Left ventricle myocardium inferior (tissue), 1 donor: ENCODE measurements around the gene CRPPA. TPM values are rescaled to one million over a fixed set of nuclear protein-coding genes. Genes with fewer than 3 reads are reported as not detected.

Experiments used
- DNase-seq: peaks from one replicate; pipeline ENCODE4 v3.0.0-alpha.2; 2020
- H3K27ac ChIP-seq: fragments of 200-600 bp; replicated peaks from 2 replicates; pipeline ENCODE4 v1.8.0; 2021
- H3K27me3 ChIP-seq: fragments of 200-600 bp; 2 replicates; pipeline ENCODE4 v1.8.0; 2021; ENCODE audit warnings: low read depth
- H3K36me3 ChIP-seq: fragments of 200-600 bp; 2 replicates; pipeline ENCODE4 v1.8.0; 2021
- H3K4me1 ChIP-seq: fragments of 200-600 bp; 2 replicates; pipeline ENCODE4 v1.8.0; 2021
- H3K4me3 ChIP-seq: fragments of 200-600 bp; 2 replicates; pipeline ENCODE4 v1.8.0; 2021; ENCODE audit warnings: mild to moderate bottlenecking, moderate library complexity
- H3K9me3 ChIP-seq: fragments of 200-600 bp; replicated peaks from 2 replicates; pipeline ENCODE4 v1.8.0; 2021
- CTCF ChIP-seq: fragments of 200-600 bp; IDR thresholded peaks from 2 replicates; pipeline ENCODE4 v1.8.0; 2021; ENCODE audit warnings: antibody characterized with exemption, mild to moderate bottlenecking, borderline replicate concordance
- intact Hi-C: fragments of 100-400 bp; cut with micrococcal nuclease; formaldehyde crosslinking; loops from one replicate; pipeline ENCODE4 v1.11.0; 2022
- total RNA-seq: library from RNA; stranded (reverse); fragmentation: NEBNext Ultra II Directional; extraction: Animal tissue kit (Norgen Biotek cat#: 25700); gene quantifications from one replicate; pipeline ENCODE4 v1.2.1, GENCODE V29; 2021
- donor health status: DM: no; HTN: yes; CAD: no; lungs with severe emphysema.

The CRPPA gene
- total RNA-seq, 1 donor from 2014 or later = 8.3 TPM

- Histone ChIP-seq H3K27ac (peak overlapping the region; percentile 99), H3K27me3 (no peaks in the 10 kb centered on the region), H3K36me3 (no peaks in the 10 kb centered on the region), H3K9me3 (no peaks in the 10 kb centered on the region), H3K4me1 (peaks cover 32% of the 10 kb centered on the region), H3K4me3 (peak overlapping the region; percentile 79)
- TF ChIP-seq CTCF = peak; percentile 59
- DNase-seq = peak; percentile 88
- intact Hi-C loops = no loop called here
Observed at GRCh38 chr7:16420649-16421332, 547 bp downstream of the CRPPA start.

- no peak for TF ChIP-seq CTCF
- intact Hi-C loops = no loop called here
- peaks cover 32% of the 10 kb centered on the region for H3K4me1 ChIP-seq
- no peaks in the 10 kb centered on the region for H3K9me3 ChIP-seq
- DNase-seq = no peak
- peak overlapping the region; percentile 79 for H3K4me3 ChIP-seq
- no peaks in the 10 kb centered on the region for H3K27me3 ChIP-seq
- no peaks in the 10 kb centered on the region for H3K36me3 ChIP-seq
- peak overlapping the region; percentile 99 for H3K27ac ChIP-seq
Observed at GRCh38 chr7:16420329-16420648, 1.0 kb downstream of the CRPPA start.

- H3K27ac ChIP-seq = peak overlapping the region; percentile 99
- H3K4me1 ChIP-seq = peaks cover 32% of the 10 kb centered on the region
- TF ChIP-seq CTCF = no peak
- no peak for DNase-seq
- H3K27me3 ChIP-seq = no peaks in the 10 kb centered on the region
- intact Hi-C loops = no loop called here
- H3K36me3 ChIP-seq = no peaks in the 10 kb centered on the region
- no peaks in the 10 kb centered on the region for H3K9me3 ChIP-seq
- peak overlapping the region; percentile 79 for H3K4me3 ChIP-seq
Observed at GRCh38 chr7:16419859-16420258, 1.5 kb downstream of the CRPPA start.

GRCh38 chr7:16419126-16419525, 2.2 kb downstream of the CRPPA start:
- TF ChIP-seq CTCF = no peak
- DNase-seq = no peak
- H3K4me3 ChIP-seq = no peak overlapping the region
- no peaks in the 10 kb centered on the region for H3K36me3 ChIP-seq
- intact Hi-C loops = no loop called here
- no peaks in the 10 kb centered on the region for H3K9me3 ChIP-seq
- no peaks in the 10 kb centered on the region for H3K27me3 ChIP-seq
- no peak overlapping the region for H3K27ac ChIP-seq
- H3K4me1 ChIP-seq = peaks cover 32% of the 10 kb centered on the region

- TF ChIP-seq CTCF = no peak
- H3K27ac ChIP-seq = no peak overlapping the region
Observed at GRCh38 chr7:16417906-16418305, 3.4 kb downstream of the CRPPA start.

More at GRCh38 chr7:16417906-16418305, 3.4 kb downstream of the CRPPA start:
- peaks cover 35% of the 10 kb centered on the region for H3K4me1 ChIP-seq
- intact Hi-C loops = no loop called here
- no peaks in the 10 kb centered on the region for H3K27me3 ChIP-seq
- H3K4me3 ChIP-seq = no peak overlapping the region
- H3K9me3 ChIP-seq = no peaks in the 10 kb centered on the region
- DNase-seq = no peak
- H3K36me3 ChIP-seq = no peaks in the 10 kb centered on the region
